GM12874 (cell line): Measurements from ENCODE around the gene SERINC2.

Experiments used
- CTCF ChIP-seq: IDR thresholded peaks from 2 replicates; pipeline ENCODE4 v1.5.1; 2011; ENCODE audit warnings: low read depth, mild to moderate bottlenecking, control low read depth, low read length, moderate library complexity; ENCODE audit not compliant: insufficient read depth

The SERINC2 gene

GRCh38 chr1:31399976-31400375 lies 13.0 kb upstream of the SERINC2 start:
- TF ChIP-seq CTCF: no peak

- TF ChIP-seq CTCF: no peak
These were observed 12.6 kb upstream of the SERINC2 start for GRCh38 chr1:31400393-31400792.

- TF ChIP-seq CTCF: no peak
These were observed 11.8 kb upstream of the SERINC2 start for GRCh38 chr1:31401241-31401640.

- TF ChIP-seq CTCF: no peak
These were observed 7.3 kb upstream of the SERINC2 start for GRCh38 chr1:31405578-31406245.

GRCh38 chr1:31407029-31407626 lies 5.9 kb upstream of the SERINC2 start:
- no peak for TF ChIP-seq CTCF

- TF ChIP-seq CTCF: no peak
These were observed 4.2 kb upstream of the SERINC2 start for GRCh38 chr1:31408788-31409318.

- TF ChIP-seq CTCF: no peak
These were observed 2.8 kb upstream of the SERINC2 start for GRCh38 chr1:31409946-31410858.
